Common myeloid progenitor, CD34-positive (primary cell): Measurements from ENCODE around the gene PELI2.

Source experiments
- CTCF ChIA-PET: fragments of 350-600 bp; sonication (Branson Sonifier 250); formaldehyde crosslinking; loops from one replicate; lab custom pipeline; 2021; ENCODE audit warnings: antibody characterized with exemption; lab: Charles Lee
- POLR2A ChIA-PET: fragments of 350-600 bp; sonication (Branson Sonifier 250); formaldehyde crosslinking; loops from one replicate; lab custom pipeline; 2021; ENCODE audit warnings: antibody characterized with exemption; lab: Charles Lee
- DNase-seq, 3 donors: peaks; one replicate each; pipeline versions ENCODE4 v3.0.0 to v3.0.0-alpha.2; 2013
- H3K27ac ChIP-seq, 2 experiments: 1 replicate in 1 of 2; 2 replicates in 1 of 2; pipeline ENCODE4 v1.7.0; 2013; ENCODE audit warnings: inconsistent platforms in 2 of 2, low read length in 2 of 2, mild to moderate bottlenecking in 2 of 2, low read depth in 1 of 2, moderate library complexity in 1 of 2; ENCODE audit not compliant: severe bottlenecking in 2 of 2, insufficient read depth in 1 of 2, poor library complexity in 1 of 2
- H3K27me3 ChIP-seq, 5 experiments: replicated peaks in 2 of 5; 1 replicate in 3 of 5; 2 replicates in 2 of 5; pipeline versions ENCODE4 v1.6.1 to v1.7.0; 2013; ENCODE audit warnings: low read length in 4 of 5, mild to moderate bottlenecking in 2 of 5, moderate library complexity in 2 of 5, inconsistent platforms in 1 of 5; ENCODE audit not compliant: insufficient read depth in 5 of 5, control insufficient read depth in 4 of 5
- H3K36me3 ChIP-seq, 4 experiments: 1 replicate in 2 of 4; 2 replicates in 2 of 4; pipeline versions ENCODE4 v1.6.1 to v1.7.0; 2013; ENCODE audit warnings: low read length in 3 of 4, control low read depth in 1 of 4, mild to moderate bottlenecking in 1 of 4; ENCODE audit not compliant: control insufficient read depth in 4 of 4, insufficient read depth in 4 of 4
- H3K4me1 ChIP-seq, 4 experiments: 1 replicate in 3 of 4; 2 replicates in 1 of 4; pipeline versions ENCODE4 v1.6.1 to v1.7.1; 2013; ENCODE audit warnings: low read length in 3 of 4, mild to moderate bottlenecking in 3 of 4, control low read depth in 1 of 4, inconsistent platforms in 1 of 4, moderate library complexity in 1 of 4; ENCODE audit not compliant: control insufficient read depth in 4 of 4, insufficient read depth in 4 of 4; ENCODE audit errors: control extremely low read depth in 1 of 4
- H3K4me3 ChIP-seq, 7 experiments: 1 replicate in 4 of 7; 2 replicates in 3 of 7; pipeline versions ENCODE4 v1.5.1 to v1.7.0; 2013; ENCODE audit warnings: mild to moderate bottlenecking in 7 of 7, low read length in 6 of 7, moderate library complexity in 6 of 7, inconsistent platforms in 2 of 7, low read depth in 2 of 7, control low read depth in 1 of 7; ENCODE audit not compliant: insufficient read depth in 4 of 7, control insufficient read depth in 1 of 7; ENCODE audit errors: extremely low read depth in 1 of 7
- H3K9me3 ChIP-seq, 5 experiments: 1 replicate in 4 of 5; 2 replicates in 1 of 5; pipeline versions ENCODE4 v1.6.1 to v1.7.1; 2013; ENCODE audit warnings: low read length in 4 of 5, mild to moderate bottlenecking in 2 of 5, inconsistent platforms in 1 of 5, low read depth in 1 of 5, moderate library complexity in 1 of 5; ENCODE audit not compliant: control insufficient read depth in 4 of 5, insufficient read depth in 2 of 5; ENCODE audit errors: control extremely low read depth in 1 of 5
- WGBS: methylation state at CpG from one replicate; pipeline ENCODE4 v1.1.5; 2013; ENCODE audit not compliant: insufficient coverage; 5-methylcytosine and 5-hydroxymethylcytosine counted together

The PELI2 gene

GRCh38 chr14:56199095-56199981 is 81.1 kb downstream of the PELI2 start:
- Histone ChIP-seq H3K4me1 (peaks cover 17 to 56% (median 28%) of the 10 kb centered on the region in 4 experiments), H3K27ac (peak overlapping the region in 1 of 2 experiments; percentile 12), H3K4me3 (no peak overlapping the region), H3K9me3 (no peaks in the 10 kb centered on the region), H3K36me3 (peaks cover 0 to 4% (median 0%) of the 10 kb centered on the region in 4 experiments), H3K27me3 (no peaks in the 10 kb centered on the region)
- ChIA-PET CTCF (interaction anchor here (0.5 to 1.0 kb wide), 2 partner anchors 12 to 467 kb away, joined by 3 read pairs; no protein-coding TSS in a partner anchor), POLR2A (interaction anchor here (1.2 kb wide), 1 partner anchor 15 kb away, joined by 3 read pairs; no protein-coding TSS in a partner anchor)
- WGBS, result 100% methylated on average over 1 of the region's 6 CpGs
- peak; percentile 34 to 87 (median 76) for DNase-seq

DNA sequence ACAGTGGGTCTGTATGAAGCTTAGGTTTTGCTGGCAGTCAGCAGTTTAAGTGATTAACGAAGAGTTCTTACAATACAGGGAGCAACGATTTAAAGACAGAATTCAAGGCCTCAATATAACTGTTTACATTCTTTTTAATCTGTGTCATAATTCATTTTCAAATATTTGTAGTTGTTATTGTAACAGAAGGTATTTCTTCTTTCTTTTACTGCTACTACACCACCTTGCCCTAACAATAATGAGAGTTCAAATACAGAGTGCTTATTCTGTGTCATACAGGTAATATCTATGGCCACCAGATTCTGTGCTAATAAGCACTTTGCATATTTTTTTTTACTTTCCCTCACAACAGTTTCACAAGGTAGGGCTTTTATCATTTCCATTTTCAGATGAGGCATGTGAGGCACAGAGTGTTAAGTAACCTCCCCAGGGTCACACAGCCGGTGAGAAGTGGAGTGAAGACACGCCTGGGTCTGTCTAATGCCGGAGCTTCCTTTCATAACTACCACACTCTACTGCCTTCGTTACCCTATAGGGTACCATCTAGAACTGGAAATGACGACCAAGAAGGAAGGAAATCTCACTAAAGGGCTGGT is 81.9 kb downstream of the PELI2 start:
- POLR2A ChIA-PET, result interaction anchor here (1.2 kb wide), 1 partner anchor 14 kb away, joined by 3 read pairs; no protein-coding TSS in a partner anchor
- DNase-seq, result no peak
- H3K4me3 ChIP-seq, result no peak overlapping the region
- peaks cover 0 to 4% (median 0%) of the 10 kb centered on the region in 4 experiments for H3K36me3 ChIP-seq
- peaks cover 11 to 50% (median 22%) of the 10 kb centered on the region in 4 experiments for H3K4me1 ChIP-seq
- no peaks in the 10 kb centered on the region for H3K9me3 ChIP-seq
- H3K27ac ChIP-seq, result peak overlapping the region in 1 of 2 experiments; percentile 12
- CTCF ChIA-PET, result interaction anchor here (0.5 to 1.0 kb wide), 3 partner anchors 11 to 1102 kb away, joined by 3 read pairs; no protein-coding TSS in a partner anchor
- H3K27me3 ChIP-seq, result no peaks in the 10 kb centered on the region
- no CpG with 5 or more reads among the region's 7 CpGs for WGBS

GRCh38 chr14:56202256-56202655 is 84.0 kb downstream of the PELI2 start:
- Histone ChIP-seq H3K4me3 (no peak overlapping the region), H3K36me3 (peaks cover 0 to 4% (median 0%) of the 10 kb centered on the region in 4 experiments), H3K4me1 (peaks cover 12 to 46% (median 18%) of the 10 kb centered on the region in 4 experiments), H3K27ac (no peak overlapping the region), H3K27me3 (no peaks in the 10 kb centered on the region), H3K9me3 (no peaks in the 10 kb centered on the region)
- POLR2A ChIA-PET, result no interaction called here
- CTCF ChIA-PET, result interaction anchor here (1.3 to 1.6 kb wide), 2 partner anchors 13 to 16 kb away, joined by 3 to 4 read pairs; no protein-coding TSS in a partner anchor
- DNase-seq, result no peak
- WGBS, result 0% methylated on average over 1 of the region's 2 CpGs

DNA sequence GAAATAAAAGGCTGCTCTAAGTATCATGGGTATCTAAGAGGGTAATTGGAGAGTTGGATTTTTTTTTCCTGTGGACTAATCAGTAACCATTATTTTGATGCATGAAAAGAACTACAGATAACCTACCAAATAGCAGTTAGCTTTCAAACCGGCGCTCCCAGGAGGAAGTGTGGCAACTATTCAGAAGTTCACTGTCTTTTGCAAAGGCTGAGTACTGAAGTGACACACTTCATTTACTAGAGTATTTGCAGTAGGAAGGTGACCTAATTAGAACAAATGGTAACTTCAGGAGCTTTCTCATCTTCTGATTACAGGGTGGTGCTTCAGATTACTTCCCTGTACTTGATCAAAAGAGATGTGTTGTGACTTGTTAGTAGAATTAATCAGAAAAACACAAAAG is 87.7 kb downstream of the PELI2 start:
- WGBS, result 10% methylated on average over 2 of the region's 2 CpGs
- peaks cover 0 to under 1% (median 0%) of the 10 kb centered on the region in 4 experiments for H3K36me3 ChIP-seq
- H3K4me1 ChIP-seq, result peaks cover 7 to 25% (median 16%) of the 10 kb centered on the region in 4 experiments
- CTCF ChIA-PET, result interaction anchor here (0.7 to 3.3 kb wide), 5 partner anchors 9 to 134 kb away, joined by 3 to 16 read pairs (median 3); no protein-coding TSS in a partner anchor
- POLR2A ChIA-PET, result no interaction called here
- peak overlapping the region in 1 of 7 experiments; percentile 1 for H3K4me3 ChIP-seq
- no peaks in the 10 kb centered on the region for H3K9me3 ChIP-seq
- peak in 2 of 3 donors; percentile 42 to 60 for DNase-seq
- H3K27me3 ChIP-seq, result no peaks in the 10 kb centered on the region
- H3K27ac ChIP-seq, result no peak overlapping the region

- H3K9me3 ChIP-seq, result no peaks in the 10 kb centered on the region
- H3K36me3 ChIP-seq, result peaks cover 0 to 3% (median 0%) of the 10 kb centered on the region in 4 experiments
- DNase-seq, result no peak
- POLR2A ChIA-PET, result no interaction called here
- no CpG with 5 or more reads among the region's 2 CpGs for WGBS
- H3K27ac ChIP-seq, result no peak overlapping the region
- H3K4me1 ChIP-seq, result peaks cover 7 to 25% (median 18%) of the 10 kb centered on the region in 4 experiments
- CTCF ChIA-PET, result interaction anchor here (0.7 to 3.3 kb wide), 5 partner anchors 9 to 268 kb away, joined by 3 to 16 read pairs (median 4); no protein-coding TSS in a partner anchor
- no peak overlapping the region for H3K4me3 ChIP-seq
- no peaks in the 10 kb centered on the region for H3K27me3 ChIP-seq
Measured at GRCh38 chr14:56206596-56206995, 88.4 kb downstream of the PELI2 start.

DNA sequence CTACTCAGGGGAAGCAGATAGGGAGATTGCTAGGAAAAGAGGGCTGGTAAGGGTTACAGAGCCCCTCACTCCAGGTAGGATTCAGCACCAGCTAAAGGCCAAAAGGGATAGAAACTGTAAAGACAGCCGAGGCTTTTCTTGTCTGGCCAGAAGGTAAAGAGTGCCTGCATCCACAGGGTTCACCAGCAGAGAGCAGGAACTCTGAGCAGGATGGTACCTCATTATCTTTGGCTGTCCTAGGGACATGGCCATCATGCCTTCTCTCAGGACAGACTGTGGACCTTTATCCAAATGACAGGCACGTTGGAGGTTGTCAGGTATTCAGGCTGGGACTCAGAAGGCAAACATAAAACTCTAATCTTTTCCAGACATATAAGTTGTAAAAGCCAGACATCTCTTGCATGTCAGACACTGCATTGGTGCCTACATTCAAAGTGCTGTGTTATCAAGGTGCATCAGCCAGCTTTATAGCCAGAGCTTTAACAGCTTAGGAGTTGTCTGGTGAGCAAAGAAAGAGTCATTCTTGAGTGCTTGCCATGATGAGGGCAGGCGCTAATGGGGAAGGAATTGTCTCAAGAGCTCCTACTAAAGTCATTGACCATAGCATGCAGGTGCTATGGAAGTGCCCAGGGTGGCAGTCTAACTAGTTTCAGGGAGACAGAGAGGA is 89.5 kb downstream of the PELI2 start:
- H3K27ac ChIP-seq, result no peak overlapping the region
- H3K4me1 ChIP-seq, result peaks cover 7 to 24% (median 15%) of the 10 kb centered on the region in 4 experiments
- no peaks in the 10 kb centered on the region for H3K27me3 ChIP-seq
- 96% methylated on average over 2 of the region's 3 CpGs for WGBS
- H3K9me3 ChIP-seq, result no peaks in the 10 kb centered on the region
- H3K36me3 ChIP-seq, result peaks cover 0 to 3% (median 0%) of the 10 kb centered on the region in 4 experiments
- no peak overlapping the region for H3K4me3 ChIP-seq
- DNase-seq, result no peak
- ChIA-PET POLR2A (no interaction called here), CTCF (interaction anchor here (0.6 to 1.9 kb wide), 5 partner anchors 8 to 476 kb away, joined by 3 to 7 read pairs (median 4); no protein-coding TSS in a partner anchor)
